Naive thymus-derived CD8-positive, alpha-beta T cell (primary cell): ENCODE measurements around the gene DLG1. TPM values are rescaled to one million over a fixed set of nuclear protein-coding genes. Genes with fewer than 3 reads are reported as not detected.
A peak's percentile ranks its signal among the peaks of the same experiment; 100 is the strongest.
"Not testable (repeated sequence)": the region's sequence is repeated elsewhere in the genome, so short reads cannot be mapped to it uniquely, and the experiment has no call there.

Source experiments
- ATAC-seq, 2 donors: fragments of 150-1000 bp; cut with Tn5 transposase in 1 of 2; sonication (Bioruptor Pico), chemical (Tn5 transposase) in 1 of 2; 1 replicate in 1 of 2; 2 replicates in 1 of 2; pipeline ENCODE4 v1.10.0; 2021; ENCODE audit warnings: mild to moderate bottlenecking in 2 of 2, moderate library complexity in 2 of 2
- POLR2A ChIA-PET: fragments of 350-600 bp; sonication (Branson Sonifier 250); formaldehyde crosslinking; loops from one replicate; lab custom pipeline; 2021; ENCODE audit warnings: antibody characterized with exemption; lab: Charles Lee
- DNase-seq, 10 donors: peaks; one replicate each; pipeline versions ENCODE4 v3.0.0 to v3.0.0-alpha.2; 2020 to 2022
- H3K27ac Mint-ChIP-seq, 10 donors: one replicate each; pipeline ENCODE4 v1.8.0; 2020 to 2022; ENCODE audit warnings: mild to moderate bottlenecking in 10 of 10, mixed read lengths in 10 of 10, moderate library complexity in 4 of 10, inconsistent platforms in 1 of 10
- H3K27me3 Mint-ChIP-seq, 5 donors: one replicate each; pipeline ENCODE4 v1.8.0; 2021 to 2022; ENCODE audit warnings: mixed read lengths in 5 of 5
- H3K36me3 Mint-ChIP-seq, 3 donors: one replicate each; pipeline ENCODE4 v1.8.0; 2020 to 2022; ENCODE audit warnings: mixed read lengths in 3 of 3, mild to moderate bottlenecking in 2 of 3, inconsistent platforms in 1 of 3
- H3K4me1 Mint-ChIP-seq, 4 donors: one replicate each; pipeline ENCODE4 v1.8.0; 2021 to 2022; ENCODE audit warnings: mixed read lengths in 4 of 4
- H3K4me3 Mint-ChIP-seq, 10 donors: one replicate each; pipeline ENCODE4 v1.8.0; 2020 to 2022; ENCODE audit warnings: mild to moderate bottlenecking in 10 of 10, mixed read lengths in 10 of 10, moderate library complexity in 6 of 10, inconsistent platforms in 1 of 10
- H3K9me3 Mint-ChIP-seq, 9 donors: one replicate each; pipeline ENCODE4 v1.8.0; 2020 to 2022; ENCODE audit warnings: mixed read lengths in 9 of 9, mild to moderate bottlenecking in 3 of 9, inconsistent platforms in 1 of 9, moderate library complexity in 1 of 9
- polyA plus RNA-seq, 3 donors: library from polyadenylated mRNA; unstranded; fragments of 300-500 nt; fragmentation: Illumina TruSeq; gene quantifications; one replicate each; pipeline ENCODE4 v1.2.3, GENCODE V29; 2021
- total RNA-seq, 8 experiments: library from RNA in 2 of 8; stranded (reverse) in 2 of 8; gene quantifications; one replicate each; pipeline ENCODE4 v1.2.3 and lab custom pipeline; 2021 to 2026

The DLG1 gene
- total and polyA plus RNA-seq, 5 experiments from 2014 or later = 23.5 to 87.1 (median 28.5) TPM

- no peak overlapping the region for H3K27ac Mint-ChIP-seq
- H3K27me3 Mint-ChIP-seq = no peaks in the 10 kb centered on the region
- POLR2A ChIA-PET = no interaction called here
- DNase-seq = no peak
- H3K4me1 Mint-ChIP-seq = peaks cover 14 to 38% (median 31%) of the 10 kb centered on the region in 4 donors
- H3K9me3 Mint-ChIP-seq = peaks cover 0 to 3% (median 0%) of the 10 kb centered on the region in 9 donors
- H3K36me3 Mint-ChIP-seq = peaks cover 0 to 16% (median 10%) of the 10 kb centered on the region in 3 donors
- ATAC-seq = no peak
- no peak overlapping the region for H3K4me3 Mint-ChIP-seq
These were observed 101.1 kb downstream of the DLG1 start for GRCh38 chr3:197197334-197197733.

GRCh38 chr3:197196192-197196591 lies 102.2 kb downstream of the DLG1 start:
- Mint-ChIP-seq H3K36me3 (peaks cover 0 to 22% (median 11%) of the 10 kb centered on the region in 3 donors), H3K9me3 (peaks cover 0 to 3% (median 0%) of the 10 kb centered on the region in 9 donors), H3K4me1 (peaks cover 8 to 29% (median 21%) of the 10 kb centered on the region in 4 donors), H3K4me3 (no peak overlapping the region), H3K27ac (no peak overlapping the region), H3K27me3 (no peaks in the 10 kb centered on the region)
- ATAC-seq (no peak), DNase-seq (no peak)
- POLR2A ChIA-PET = no interaction called here

- Mint-ChIP-seq H3K4me1 (peaks cover 4 to 23% (median 15%) of the 10 kb centered on the region in 4 donors), H3K27ac (peak overlapping the region in 1 of 10 donors; percentile 58), H3K27me3 (no peaks in the 10 kb centered on the region), H3K36me3 (peaks cover 0 to 25% (median 14%) of the 10 kb centered on the region in 3 donors), H3K9me3 (peaks cover 0 to 3% (median 0%) of the 10 kb centered on the region in 9 donors), H3K4me3 (no peak overlapping the region)
- POLR2A ChIA-PET = no interaction called here
- DNase-seq (no peak), ATAC-seq (no peak)
These were observed 103.1 kb downstream of the DLG1 start for GRCh38 chr3:197195326-197195725.

GRCh38 chr3:197193759-197194158 lies 104.7 kb downstream of the DLG1 start:
- H3K4me3 Mint-ChIP-seq, DNase-seq, H3K9me3 Mint-ChIP-seq, POLR2A ChIA-PET, H3K27me3 Mint-ChIP-seq, ATAC-seq: not testable (repeated sequence)
- Mint-ChIP-seq H3K4me1 (peaks cover 6 to 22% (median 15%) of the 10 kb centered on the region in 4 donors), H3K27ac (peak overlapping the region in 1 of 10 donors; percentile 67), H3K36me3 (peaks cover 0 to 26% (median 8%) of the 10 kb centered on the region in 3 donors)

GRCh38 chr3:197191897-197192296 lies 106.5 kb downstream of the DLG1 start:
- ATAC-seq (no peak), DNase-seq (no peak)
- POLR2A ChIA-PET = no interaction called here
- peaks cover 0 to 20% (median 8%) of the 10 kb centered on the region in 3 donors for H3K36me3 Mint-ChIP-seq
- H3K27me3 Mint-ChIP-seq = no peaks in the 10 kb centered on the region
- peaks cover 4 to 13% (median 8%) of the 10 kb centered on the region in 4 donors for H3K4me1 Mint-ChIP-seq
- no peak overlapping the region for H3K4me3 Mint-ChIP-seq
- H3K27ac Mint-ChIP-seq = peak overlapping the region in 2 of 10 donors; percentile 57 to 81
- H3K9me3 Mint-ChIP-seq = peaks cover 0 to 3% (median 0%) of the 10 kb centered on the region in 9 donors

- H3K27ac Mint-ChIP-seq = peak overlapping the region in 4 of 10 donors; percentile 2 to 43 (median 32)
- no peak for DNase-seq
- POLR2A ChIA-PET = no interaction called here
- H3K36me3 Mint-ChIP-seq = peaks cover 0 to 20% (median 4%) of the 10 kb centered on the region in 3 donors
- H3K4me3 Mint-ChIP-seq = no peak overlapping the region
- no peak for ATAC-seq
- H3K9me3 Mint-ChIP-seq = no peaks in the 10 kb centered on the region
- no peaks in the 10 kb centered on the region for H3K27me3 Mint-ChIP-seq
- peaks cover 0 to 12% (median 4%) of the 10 kb centered on the region in 4 donors for H3K4me1 Mint-ChIP-seq
These were observed 108.8 kb downstream of the DLG1 start for GRCh38 chr3:197189623-197190022.

- Mint-ChIP-seq H3K27me3 (no peaks in the 10 kb centered on the region), H3K4me1 (peaks cover 0 to 12% (median 4%) of the 10 kb centered on the region in 4 donors), H3K36me3 (peaks cover 0 to 20% (median 4%) of the 10 kb centered on the region in 3 donors), H3K27ac (peak overlapping the region in 2 of 10 donors; percentile 31 to 34), H3K4me3 (no peak overlapping the region), H3K9me3 (no peaks in the 10 kb centered on the region)
- DNase-seq (no peak), ATAC-seq (no peak)
- POLR2A ChIA-PET = interaction anchor here (0.6 kb wide), 1 partner anchor 43 kb away, joined by 4 read pairs; no protein-coding TSS in a partner anchor
These were observed 109.4 kb downstream of the DLG1 start for GRCh38 chr3:197188963-197189362.

- Mint-ChIP-seq H3K27ac (peak overlapping the region in 1 of 10 donors; percentile 20), H3K4me3 (no peak overlapping the region), H3K4me1 (peaks cover 3 to 11% (median 4%) of the 10 kb centered on the region in 4 donors), H3K36me3 (peaks cover 0 to 12% (median 4%) of the 10 kb centered on the region in 3 donors), H3K9me3 (no peaks in the 10 kb centered on the region), H3K27me3 (no peaks in the 10 kb centered on the region)
- POLR2A ChIA-PET = no interaction called here
- ATAC-seq (peak; percentile 81 to 87), DNase-seq (peak in 6 of 10 donors; percentile 19 to 64 (median 40))
These were observed 111.4 kb downstream of the DLG1 start for GRCh38 chr3:197186887-197187588.

- Mint-ChIP-seq H3K4me3 (no peak overlapping the region), H3K9me3 (no peaks in the 10 kb centered on the region), H3K36me3 (peaks cover 0 to 5% (median 0%) of the 10 kb centered on the region in 3 donors), H3K27me3 (no peaks in the 10 kb centered on the region), H3K4me1 (peaks cover 5 to 21% (median 6%) of the 10 kb centered on the region in 4 donors), H3K27ac (peak overlapping the region in 1 of 10 donors; percentile 48)
- DNase-seq (no peak), ATAC-seq (no peak)
- POLR2A ChIA-PET = no interaction called here
These were observed 114.8 kb downstream of the DLG1 start for GRCh38 chr3:197183582-197183981.

GRCh38 chr3:197181741-197182140 lies 116.7 kb downstream of the DLG1 start:
- no peak for DNase-seq
- no peak for ATAC-seq
- no peak overlapping the region for H3K4me3 Mint-ChIP-seq
- no peak overlapping the region for H3K27ac Mint-ChIP-seq
- no peaks in the 10 kb centered on the region for H3K9me3 Mint-ChIP-seq
- H3K4me1 Mint-ChIP-seq = peaks cover 6 to 21% (median 10%) of the 10 kb centered on the region in 4 donors
- no peaks in the 10 kb centered on the region for H3K27me3 Mint-ChIP-seq
- H3K36me3 Mint-ChIP-seq = peaks cover 0 to 16% (median 8%) of the 10 kb centered on the region in 3 donors
- POLR2A ChIA-PET = no interaction called here

GRCh38 chr3:197178998-197179397 lies 119.4 kb downstream of the DLG1 start:
- POLR2A ChIA-PET = no interaction called here
- peaks cover 0 to 20% (median 8%) of the 10 kb centered on the region in 3 donors for H3K36me3 Mint-ChIP-seq
- H3K9me3 Mint-ChIP-seq = no peaks in the 10 kb centered on the region
- H3K27ac Mint-ChIP-seq = peak overlapping the region in 2 of 10 donors; percentile 2 to 22
- no peak overlapping the region for H3K4me3 Mint-ChIP-seq
- DNase-seq (no peak), ATAC-seq (no peak)
- peaks cover 8 to 15% (median 10%) of the 10 kb centered on the region in 4 donors for H3K4me1 Mint-ChIP-seq
- no peaks in the 10 kb centered on the region for H3K27me3 Mint-ChIP-seq

- DNase-seq (no peak), ATAC-seq (no peak)
- H3K9me3 Mint-ChIP-seq = no peaks in the 10 kb centered on the region
- POLR2A ChIA-PET = no interaction called here
- peaks cover 0 to 19% (median 11%) of the 10 kb centered on the region in 3 donors for H3K36me3 Mint-ChIP-seq
- no peak overlapping the region for H3K4me3 Mint-ChIP-seq
- no peaks in the 10 kb centered on the region for H3K27me3 Mint-ChIP-seq
- peaks cover 2 to 15% (median 6%) of the 10 kb centered on the region in 4 donors for H3K4me1 Mint-ChIP-seq
- H3K27ac Mint-ChIP-seq = no peak overlapping the region
These were observed 122.9 kb downstream of the DLG1 start for GRCh38 chr3:197175503-197175902.

- H3K4me1 Mint-ChIP-seq = peaks cover 1 to 19% (median 5%) of the 10 kb centered on the region in 4 donors
- no peaks in the 10 kb centered on the region for H3K9me3 Mint-ChIP-seq
- peak overlapping the region in 1 of 10 donors; percentile 55 for H3K27ac Mint-ChIP-seq
- ATAC-seq = no peak
- H3K27me3 Mint-ChIP-seq = no peaks in the 10 kb centered on the region
- DNase-seq = no peak
- no peak overlapping the region for H3K4me3 Mint-ChIP-seq
- peaks cover 0 to 25% (median 11%) of the 10 kb centered on the region in 3 donors for H3K36me3 Mint-ChIP-seq
- POLR2A ChIA-PET = no interaction called here
These were observed 123.5 kb downstream of the DLG1 start for GRCh38 chr3:197174927-197175326.
